ENCODE results near the gene CES3.

CES3 gene

DNA sequence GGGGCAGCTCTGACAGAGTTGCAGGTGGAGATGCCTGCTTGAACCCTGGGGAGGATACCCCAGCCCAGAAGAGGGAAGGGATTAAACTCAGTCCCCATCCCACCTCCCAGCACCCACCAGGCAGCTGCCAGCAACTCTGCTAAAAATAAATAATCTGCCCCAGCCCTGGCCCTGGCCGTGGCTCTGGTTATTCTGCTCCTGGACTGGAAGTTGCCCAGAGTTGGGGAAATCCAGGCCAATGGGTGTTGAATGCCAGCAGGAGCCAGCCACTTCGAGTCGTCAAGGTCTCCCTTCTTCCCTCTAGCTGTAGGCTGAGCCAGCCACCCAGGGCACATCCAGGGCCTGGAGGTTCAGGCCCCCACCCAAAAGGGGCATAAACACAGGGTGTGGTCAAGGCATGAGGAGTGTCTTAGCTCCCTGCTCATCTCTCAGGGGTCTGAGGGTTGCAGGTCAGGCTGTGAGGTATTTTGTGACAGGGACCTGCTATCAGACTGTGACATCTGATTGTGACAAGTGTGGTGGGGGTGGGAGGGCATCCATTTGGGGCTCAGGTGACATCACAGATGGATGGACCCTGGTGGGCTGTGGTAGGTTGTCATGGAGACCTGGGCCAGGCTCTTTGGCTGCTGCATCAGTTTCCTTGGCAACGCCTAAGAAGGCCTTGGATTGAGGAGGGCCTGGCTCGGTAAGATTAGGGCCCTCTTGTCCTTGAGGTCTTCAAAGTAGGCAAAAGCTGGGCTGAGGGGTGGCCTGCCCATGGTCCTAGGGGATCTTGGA, 34.7 kb upstream of the CES3 start:
- H4K20me1 ChIP-seq (ENCODE audit: insufficient read depth, low read length, poor library complexity, severe bottlenecking): no peaks in the 10 kb centered on the region
- H3K4me2 ChIP-seq (ENCODE audit: low read depth, low read length, poor library complexity, severe bottlenecking): no peak overlapping the region
- H3K36me3 ChIP-seq (ENCODE audit: insufficient read depth, low read length): no peaks in the 10 kb centered on the region
- no peak overlapping the region for H3K9ac ChIP-seq (ENCODE audit: low read depth, low read length, poor library complexity, severe bottlenecking)
- TF ChIP-seq, protein P1, sequence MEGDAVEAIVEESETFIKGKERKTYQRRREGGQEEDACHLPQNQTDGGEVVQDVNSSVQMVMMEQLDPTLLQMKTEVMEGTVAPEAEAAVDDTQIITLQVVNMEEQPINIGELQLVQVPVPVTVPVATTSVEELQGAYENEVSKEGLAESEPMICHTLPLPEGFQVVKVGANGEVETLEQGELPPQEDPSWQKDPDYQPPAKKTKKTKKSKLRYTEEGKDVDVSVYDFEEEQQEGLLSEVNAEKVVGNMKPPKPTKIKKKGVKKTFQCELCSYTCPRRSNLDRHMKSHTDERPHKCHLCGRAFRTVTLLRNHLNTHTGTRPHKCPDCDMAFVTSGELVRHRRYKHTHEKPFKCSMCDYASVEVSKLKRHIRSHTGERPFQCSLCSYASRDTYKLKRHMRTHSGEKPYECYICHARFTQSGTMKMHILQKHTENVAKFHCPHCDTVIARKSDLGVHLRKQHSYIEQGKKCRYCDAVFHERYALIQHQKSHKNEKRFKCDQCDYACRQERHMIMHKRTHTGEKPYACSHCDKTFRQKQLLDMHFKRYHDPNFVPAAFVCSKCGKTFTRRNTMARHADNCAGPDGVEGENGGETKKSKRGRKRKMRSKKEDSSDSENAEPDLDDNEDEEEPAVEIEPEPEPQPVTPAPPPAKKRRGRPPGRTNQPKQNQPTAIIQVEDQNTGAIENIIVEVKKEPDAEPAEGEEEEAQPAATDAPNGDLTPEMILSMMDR (conservative IDR thresholded peaks at IDR 0.05; ENCODE audit: low read length): no peak
- TF ChIP-seq EZH2phosphoT487 (IDR thresholded peaks at IDR 0.05; ENCODE audit: borderline replicate concordance): no peak
- no peaks in the 10 kb centered on the region for H3K4me1 ChIP-seq (ENCODE audit: insufficient read depth, low read length, poor library complexity, severe bottlenecking)
- H3F3A ChIP-seq (ENCODE audit: low read depth): no peaks in the 10 kb centered on the region
- H2AFZ ChIP-seq (ENCODE audit: low read length): no peak overlapping the region
- H3K27me3 ChIP-seq (ENCODE audit: insufficient read depth, low read length, poor library complexity, severe bottlenecking): no peaks in the 10 kb centered on the region
- no peaks in the 10 kb centered on the region for H3K9me3 ChIP-seq (ENCODE audit: insufficient read depth, low read depth, low read length)
- H3K9me2 ChIP-seq (replicated peaks; ENCODE audit: low read depth, low read length): no peaks in the 10 kb centered on the region
- H3K4me3 ChIP-seq (ENCODE audit: low read length, poor library complexity, severe bottlenecking): no peak overlapping the region
- no peaks in the 10 kb centered on the region for H3K79me2 ChIP-seq (ENCODE audit: insufficient read depth, low read length)

DNA sequence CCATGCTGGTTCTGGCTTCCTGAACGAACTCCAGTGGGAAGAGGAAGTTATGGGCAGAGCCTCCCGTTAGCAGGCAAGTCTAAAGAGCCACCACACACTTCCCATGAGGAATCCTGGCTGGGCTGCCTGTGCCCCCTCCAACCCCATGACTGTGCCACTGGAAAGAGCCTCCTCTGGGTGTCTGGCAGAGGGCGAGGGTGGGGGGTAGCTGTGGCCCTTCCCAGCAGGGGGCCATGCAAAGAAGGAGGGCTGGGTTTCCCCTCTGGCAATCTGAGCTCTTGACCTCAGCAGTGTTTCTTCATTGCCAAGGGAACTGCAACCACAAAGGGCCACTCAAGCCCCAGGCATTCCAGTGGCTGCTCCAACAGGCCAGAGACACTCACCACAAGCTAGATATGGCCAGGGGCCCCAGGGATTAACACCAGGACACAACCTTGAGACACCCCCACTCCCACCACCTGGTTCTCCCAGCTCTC, 34.1 kb upstream of the CES3 start:
- TF ChIP-seq, protein P1 (conservative IDR thresholded peaks at IDR 0.05; ENCODE audit: low read length): no peak
- no peak for TF ChIP-seq EZH2phosphoT487 (IDR thresholded peaks at IDR 0.05; ENCODE audit: borderline replicate concordance)
- H2AFZ ChIP-seq (ENCODE audit: low read length): no peak overlapping the region
- no peaks in the 10 kb centered on the region for H3F3A ChIP-seq (ENCODE audit: low read depth)
- H3K9ac ChIP-seq (ENCODE audit: low read depth, low read length, poor library complexity, severe bottlenecking): no peak overlapping the region
- H3K9me2 ChIP-seq (replicated peaks; ENCODE audit: low read depth, low read length): no peaks in the 10 kb centered on the region
- H3K9me3 ChIP-seq (ENCODE audit: insufficient read depth, low read depth, low read length): no peaks in the 10 kb centered on the region
- no peak overlapping the region for H3K4me2 ChIP-seq (ENCODE audit: low read depth, low read length, poor library complexity, severe bottlenecking)
- H3K27me3 ChIP-seq (ENCODE audit: insufficient read depth, low read length, poor library complexity, severe bottlenecking): no peaks in the 10 kb centered on the region
- H3K4me3 ChIP-seq (ENCODE audit: low read length, poor library complexity, severe bottlenecking): no peak overlapping the region
- no peaks in the 10 kb centered on the region for H4K20me1 ChIP-seq (ENCODE audit: insufficient read depth, low read length, poor library complexity, severe bottlenecking)
- no peaks in the 10 kb centered on the region for H3K36me3 ChIP-seq (ENCODE audit: insufficient read depth, low read length)
- H3K4me1 ChIP-seq (ENCODE audit: insufficient read depth, low read length, poor library complexity, severe bottlenecking): no peaks in the 10 kb centered on the region
- no peaks in the 10 kb centered on the region; the same call in 1 of the 2 replicates for H3K79me2 ChIP-seq (ENCODE audit: insufficient read depth, low read length)

DNA sequence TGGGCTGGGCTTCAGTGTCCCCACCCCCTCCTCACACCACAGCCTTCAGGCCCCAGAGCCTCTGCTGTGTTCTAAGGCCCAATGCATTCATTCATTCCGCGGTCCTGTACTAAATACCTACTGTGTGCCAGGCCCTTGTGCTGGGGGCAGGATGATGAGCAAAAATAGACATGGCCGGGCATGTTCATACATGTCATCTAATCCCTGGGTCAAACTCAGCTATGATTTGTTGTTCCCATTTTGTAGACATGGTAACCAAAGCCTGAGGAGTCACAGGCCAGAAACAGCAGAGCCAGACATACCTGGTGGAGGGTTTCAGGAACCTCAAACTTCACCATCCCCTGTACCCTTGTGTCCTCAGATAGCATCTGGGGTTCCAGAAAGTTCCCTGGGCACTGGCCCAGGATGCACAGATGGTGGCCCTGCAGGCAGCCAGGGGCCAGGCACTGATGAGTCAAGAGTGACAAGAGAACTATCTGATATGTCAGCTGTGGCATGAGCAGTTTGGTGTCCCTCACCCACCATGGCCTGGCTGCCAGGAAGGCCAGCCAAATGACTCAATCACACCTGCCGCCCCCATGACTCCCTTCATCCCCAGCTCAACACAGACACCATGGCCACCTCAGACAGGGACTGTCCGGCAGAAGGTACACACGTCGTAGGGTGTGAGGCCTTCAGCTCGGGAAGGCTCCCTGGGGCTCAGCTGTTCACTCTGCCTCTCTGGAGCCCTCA, 33.0 kb upstream of the CES3 start:
- Histone ChIP-seq H3K9me3 (ENCODE audit: insufficient read depth, low read depth, low read length) (no peaks in the 10 kb centered on the region), H3K79me2 (ENCODE audit: insufficient read depth, low read length) (peaks cover 9% of the 10 kb centered on the region), H3K36me3 (ENCODE audit: insufficient read depth, low read length) (no peaks in the 10 kb centered on the region), H3K27me3 (ENCODE audit: insufficient read depth, low read length, poor library complexity, severe bottlenecking) (no peaks in the 10 kb centered on the region), H3K4me1 (ENCODE audit: insufficient read depth, low read length, poor library complexity, severe bottlenecking) (peaks cover 7% of the 10 kb centered on the region), H2AFZ (ENCODE audit: low read length) (no peak overlapping the region), H4K20me1 (ENCODE audit: insufficient read depth, low read length, poor library complexity, severe bottlenecking) (peaks cover 5% of the 10 kb centered on the region), H3F3A (ENCODE audit: low read depth) (no peaks in the 10 kb centered on the region), H3K4me2 (ENCODE audit: low read depth, low read length, poor library complexity, severe bottlenecking) (no peak overlapping the region), H3K9me2 (replicated peaks; ENCODE audit: low read depth, low read length) (no peaks in the 10 kb centered on the region), H3K4me3 (ENCODE audit: low read length, poor library complexity, severe bottlenecking) (no peak overlapping the region), H3K9ac (ENCODE audit: low read depth, low read length, poor library complexity, severe bottlenecking) (no peak overlapping the region)
- no peak for TF ChIP-seq EZH2phosphoT487 (IDR thresholded peaks at IDR 0.05; ENCODE audit: borderline replicate concordance)
